ENCODE measurements around the gene P2RY10.
"Not testable (repeated sequence)": the region's sequence is repeated elsewhere in the genome, so short reads cannot be mapped to it uniquely, and the experiment has no call there.

The P2RY10 gene

GRCh38 chrX:78945186-78945912, at the start of gene P2RY10:
TSS of gene P2RY10 (plus strand) at chrX:78945391. CDS start at chrX:78960521, 15,130 bp downstream.
- DNase-seq: no peak

- no peak for DNase-seq
These were observed 22.4 kb upstream of the P2RY10 start for GRCh38 chrX:78922754-78923153.

GRCh38 chrX:78923198-78924015, 21.8 kb upstream of the P2RY10 start:
- no peak for DNase-seq

GRCh38 chrX:78931814-78932213, 13.4 kb upstream of the P2RY10 start:
- no peak for DNase-seq

GRCh38 chrX:78934866-78935265, 10.3 kb upstream of the P2RY10 start:
- DNase-seq: no peak

GRCh38 chrX:78944351-78944750, 840 bp upstream of the P2RY10 start:
- no peak for DNase-seq

GRCh38 chrX:78946178-78946931, 1.2 kb downstream of the P2RY10 start:
- DNase-seq: no peak

GRCh38 chrX:78950009-78950835, 5.0 kb downstream of the P2RY10 start:
- no peak for DNase-seq

- DNase-seq: no peak
These were observed 12.0 kb downstream of the P2RY10 start for GRCh38 chrX:78957049-78957767.

- no peak for DNase-seq
These were observed 12.6 kb downstream of the P2RY10 start for GRCh38 chrX:78957768-78958130.

- DNase-seq: no peak
These were observed 13.4 kb downstream of the P2RY10 start for GRCh38 chrX:78958419-78959116.

- DNase-seq: no peak
These were observed 15.7 kb downstream of the P2RY10 start for GRCh38 chrX:78960888-78961287.

- no peak for DNase-seq
These were observed 19.4 kb downstream of the P2RY10 start for GRCh38 chrX:78964598-78964997.

GRCh38 chrX:78979789-78980464, 34.7 kb downstream of the P2RY10 start:
- no peak for DNase-seq

GRCh38 chrX:78989349-78989748, 44.2 kb downstream of the P2RY10 start:
- DNase-seq: no peak

GRCh38 chrX:78997870-78998558, 52.8 kb downstream of the P2RY10 start:
- no peak for DNase-seq

GRCh38 chrX:79007540-79007939, 62.3 kb downstream of the P2RY10 start:
- not testable (repeated sequence) for DNase-seq
